Left ventricle myocardium superior (tissue), 1 donor: Measurements from ENCODE around the gene ECEL1. TPM values are rescaled to one million over a fixed set of nuclear protein-coding genes. Genes with fewer than 3 reads are reported as not detected.
"Not testable (repeated sequence)": the region's sequence is repeated elsewhere in the genome, so short reads cannot be mapped to it uniquely, and the experiment has no call there.

Source experiments
- ATAC-seq: fragments of 200-7000 bp; cut with Tn5 transposase; one replicate; pipeline ENCODE4 v1.9.1; 2020; ENCODE audit warnings: mild to moderate bottlenecking, moderate library complexity
- DNase-seq: peaks from one replicate; pipeline ENCODE4 v3.0.0-alpha.2; 2020
- intact Hi-C: fragments of 100-400 bp; cut with micrococcal nuclease; formaldehyde crosslinking; loops from one replicate; pipeline ENCODE4 v1.11.0; 2022
- total RNA-seq: library from RNA; stranded (reverse); fragmentation: NEBNext Ultra II Directional; extraction: Animal tissue kit (Norgen Biotek cat#: 25700); gene quantifications from one replicate; pipeline ENCODE4 v1.2.1, GENCODE V29; 2021
- donor health status: DM: no; HTN: yes; CAD: no; lungs with severe emphysema.

The ECEL1 gene
- total RNA-seq, 1 donor from 2014 or later = 0.37 TPM

- intact Hi-C loops = no loop called here
- no peak for ATAC-seq
- DNase-seq = no peak
These were observed 10.8 kb downstream of the ECEL1 start for GRCh38 chr2:232476791-232477190.

GRCh38 chr2:232476045-232476444 is 11.6 kb downstream of the ECEL1 start:
- DNase-seq = no peak
- intact Hi-C loops = no loop called here
- ATAC-seq = no peak

GRCh38 chr2:232473467-232473890 is 14.2 kb downstream of the ECEL1 start:
- peak; percentile 41 for ATAC-seq

GRCh38 chr2:232466221-232466620 is 21.4 kb downstream of the ECEL1 start:
- ATAC-seq = no peak
- intact Hi-C loops = no loop called here

More at GRCh38 chr2:232473467-232473890, 14.2 kb downstream of the ECEL1 start:
- DNase-seq = no peak
- intact Hi-C loops = no loop called here

GRCh38 chr2:232465061-232465460 is 22.6 kb downstream of the ECEL1 start:
- intact Hi-C loops = no loop called here
- ATAC-seq = no peak
- DNase-seq = no peak

More at GRCh38 chr2:232466221-232466620, 21.4 kb downstream of the ECEL1 start:
- no peak for DNase-seq

GRCh38 chr2:232464544-232464885 is 23.1 kb downstream of the ECEL1 start:
- DNase-seq (no peak), ATAC-seq (no peak)
- intact Hi-C loops = no loop called here

- DNase-seq (no peak), ATAC-seq (no peak)
- intact Hi-C loops = no loop called here
These were observed 23.7 kb downstream of the ECEL1 start for GRCh38 chr2:232463701-232464543.

- intact Hi-C loops = no loop called here
- DNase-seq (no peak), ATAC-seq (no peak)
These were observed 27.5 kb downstream of the ECEL1 start for GRCh38 chr2:232460171-232460570.

GRCh38 chr2:232459419-232460035 is 28.1 kb downstream of the ECEL1 start:
- no peak for ATAC-seq
- intact Hi-C loops = no loop called here
- DNase-seq = no peak

- intact Hi-C loops = no loop called here
- DNase-seq (no peak), ATAC-seq (no peak)
These were observed 28.8 kb downstream of the ECEL1 start for GRCh38 chr2:232458661-232459418.

GRCh38 chr2:232458051-232458660 is 29.5 kb downstream of the ECEL1 start:
- DNase-seq = no peak
- no peak for ATAC-seq

GRCh38 chr2:232457121-232458011 is 30.3 kb downstream of the ECEL1 start:
- no peak for ATAC-seq
- intact Hi-C loops = no loop called here
- no peak for DNase-seq

More at GRCh38 chr2:232458051-232458660, 29.5 kb downstream of the ECEL1 start:
- intact Hi-C loops = no loop called here

GRCh38 chr2:232456296-232457120 is 31.1 kb downstream of the ECEL1 start:
- intact Hi-C loops = no loop called here
- ATAC-seq (no peak), DNase-seq (no peak)

GRCh38 chr2:232455426-232456255 is 32.0 kb downstream of the ECEL1 start, which contains the start of gene ALPI:
Gene ALPI, plus strand, starts transcription at chr2:232456153. Its CDS starts 47 bp downstream, at chr2:232456200.
- DNase-seq (no peak), ATAC-seq (no peak)
- intact Hi-C loops = no loop called here

GRCh38 chr2:232454630-232455029 is 33.0 kb downstream of the ECEL1 start:
- DNase-seq = no peak
- no peak for ATAC-seq
- intact Hi-C loops = no loop called here

- intact Hi-C loops, DNase-seq, ATAC-seq: not testable (repeated sequence)
These were observed 36.0 kb downstream of the ECEL1 start for GRCh38 chr2:232451645-232452044.

GRCh38 chr2:232449964-232450363 is 37.7 kb downstream of the ECEL1 start:
- intact Hi-C loops = loop anchor here (10.0 kb wide), 1 partner anchor 545 kb away; no protein-coding TSS in a partner anchor
- no peak for DNase-seq
- no peak for ATAC-seq
